Subcutaneous abdominal adipose tissue (tissue), 5 donors: Measurements from ENCODE around the gene UBE2Q1.

Source experiments
- H3K27ac ChIP-seq: one replicate; pipeline ENCODE4 v1.7.0; 2013; ENCODE audit warnings: low read depth, mild to moderate bottlenecking, inconsistent platforms, low read length, moderate library complexity
- H3K27me3 ChIP-seq, 5 donors: one replicate each; pipeline ENCODE4 v1.7.0; 2013; ENCODE audit warnings: low read length in 5 of 5, inconsistent platforms in 1 of 5; ENCODE audit not compliant: control insufficient read depth in 5 of 5, insufficient read depth in 4 of 5
- H3K36me3 ChIP-seq, 5 donors: one replicate each; pipeline ENCODE4 v1.7.0; 2013; ENCODE audit warnings: low read length in 5 of 5; ENCODE audit not compliant: control insufficient read depth in 5 of 5, insufficient read depth in 5 of 5
- H3K4me1 ChIP-seq, 5 donors: one replicate each; pipeline ENCODE4 v1.7.0; 2013; ENCODE audit warnings: low read length in 5 of 5, mild to moderate bottlenecking in 3 of 5, moderate library complexity in 1 of 5; ENCODE audit not compliant: control insufficient read depth in 5 of 5, insufficient read depth in 5 of 5
- H3K4me3 ChIP-seq, 5 donors: one replicate each; pipeline ENCODE4 v1.7.0; 2013; ENCODE audit warnings: low read length in 5 of 5, low read depth in 1 of 5
- H3K9ac ChIP-seq, 5 donors: one replicate each; pipeline ENCODE4 v1.7.0; 2013; ENCODE audit warnings: low read length in 5 of 5, mild to moderate bottlenecking in 4 of 5, moderate library complexity in 3 of 5
- H3K9me3 ChIP-seq, 5 donors: one replicate each; pipeline ENCODE4 v1.7.0; 2013; ENCODE audit warnings: low read length in 5 of 5; ENCODE audit not compliant: control insufficient read depth in 5 of 5
- donor health status: healthy.
- donor health status: healthy.
- donor health status: healthy.
- donor health status: healthy.
- donor health status: healthy.

UBE2Q1 gene

DNA sequence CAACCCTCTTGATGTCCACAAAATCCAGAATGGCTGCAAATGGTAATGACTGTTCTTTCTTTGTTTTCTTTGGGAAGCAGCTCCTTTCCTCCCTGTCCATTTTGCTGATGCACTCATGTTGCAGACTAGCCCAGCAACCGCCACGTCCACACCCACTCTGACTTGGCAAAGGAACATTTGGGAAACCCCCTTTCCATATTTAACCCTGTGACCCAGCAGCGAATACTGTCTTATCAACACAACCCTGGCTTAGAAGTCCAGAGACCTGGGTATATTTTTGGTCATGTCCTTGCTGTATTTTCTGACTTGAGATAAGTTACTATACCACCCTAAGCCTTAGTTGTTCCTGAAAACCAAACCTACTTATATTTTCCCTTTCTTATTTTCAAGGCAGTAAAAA lies 38.1 kb downstream of the UBE2Q1 start:
- Histone ChIP-seq H3K9me3 (peaks cover 0 to 2% (median 0%) of the 10 kb centered on the region in 5 donors), H3K9ac (no peak overlapping the region), H3K4me1 (peaks cover 0 to 35% (median 6%) of the 10 kb centered on the region in 5 donors), H3K27me3 (peaks cover 0 to 4% (median 0%) of the 10 kb centered on the region in 5 donors), H3K36me3 (peaks cover 0 to 6% (median 0%) of the 10 kb centered on the region in 5 donors), H3K27ac (no peak overlapping the region), H3K4me3 (no peak overlapping the region)

DNA sequence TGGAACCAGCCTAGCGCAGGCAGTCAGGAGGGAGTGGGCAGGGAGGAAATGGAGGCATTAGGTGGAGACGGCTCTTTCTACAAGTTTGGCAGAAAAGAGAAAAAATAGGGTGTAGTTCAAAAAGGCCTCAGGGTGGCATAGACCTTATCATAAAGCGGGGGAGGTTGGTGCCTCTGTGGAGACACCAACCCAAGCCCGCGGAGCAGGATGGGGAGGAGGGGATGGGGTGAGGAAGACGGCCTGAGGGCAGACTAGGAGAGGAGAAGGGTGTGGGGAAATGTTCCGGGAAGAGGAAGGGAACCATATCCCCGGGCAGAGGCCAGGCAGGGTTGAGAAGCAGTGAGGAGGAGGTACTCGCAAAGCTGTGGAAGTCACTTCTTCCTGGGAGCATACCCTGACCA lies 38.9 kb downstream of the UBE2Q1 start:
- Histone ChIP-seq H3K27ac (no peak overlapping the region), H3K9me3 (peaks cover 0 to 2% (median 0%) of the 10 kb centered on the region in 5 donors), H3K36me3 (peaks cover 0 to 6% (median 0%) of the 10 kb centered on the region in 5 donors), H3K9ac (no peak overlapping the region), H3K4me3 (no peak overlapping the region), H3K27me3 (peaks cover 0 to 4% (median 0%) of the 10 kb centered on the region in 5 donors), H3K4me1 (peaks cover 0 to 31% (median 6%) of the 10 kb centered on the region in 5 donors)

DNA sequence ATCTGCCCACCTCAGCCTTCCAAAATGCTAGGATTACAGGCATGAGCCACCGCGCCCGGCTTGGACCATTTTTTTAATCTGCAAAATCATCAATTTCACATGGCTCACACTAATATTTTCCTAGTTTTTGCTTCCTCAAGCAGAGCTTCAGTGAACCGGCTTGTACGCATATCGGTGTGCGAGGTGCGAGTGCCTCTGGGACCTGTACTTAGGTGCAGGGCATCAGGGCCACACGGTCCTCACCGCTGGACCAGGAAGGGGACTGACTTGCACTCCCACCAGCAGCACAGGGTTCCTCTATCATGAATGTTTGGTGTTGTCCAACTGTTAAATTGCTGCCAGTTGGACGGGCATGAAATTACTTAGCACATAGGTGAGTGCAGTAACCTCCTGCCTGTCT lies 40.8 kb downstream of the UBE2Q1 start:
- no peaks in the 10 kb centered on the region for H3K36me3 ChIP-seq
- H3K9ac ChIP-seq: no peak overlapping the region
- H3K9me3 ChIP-seq: no peaks in the 10 kb centered on the region
- peaks cover 0 to 4% (median 0%) of the 10 kb centered on the region in 5 donors for H3K27me3 ChIP-seq
- no peak overlapping the region for H3K27ac ChIP-seq
- peaks cover 0 to 31% (median 6%) of the 10 kb centered on the region in 5 donors for H3K4me1 ChIP-seq
- H3K4me3 ChIP-seq: no peak overlapping the region

DNA sequence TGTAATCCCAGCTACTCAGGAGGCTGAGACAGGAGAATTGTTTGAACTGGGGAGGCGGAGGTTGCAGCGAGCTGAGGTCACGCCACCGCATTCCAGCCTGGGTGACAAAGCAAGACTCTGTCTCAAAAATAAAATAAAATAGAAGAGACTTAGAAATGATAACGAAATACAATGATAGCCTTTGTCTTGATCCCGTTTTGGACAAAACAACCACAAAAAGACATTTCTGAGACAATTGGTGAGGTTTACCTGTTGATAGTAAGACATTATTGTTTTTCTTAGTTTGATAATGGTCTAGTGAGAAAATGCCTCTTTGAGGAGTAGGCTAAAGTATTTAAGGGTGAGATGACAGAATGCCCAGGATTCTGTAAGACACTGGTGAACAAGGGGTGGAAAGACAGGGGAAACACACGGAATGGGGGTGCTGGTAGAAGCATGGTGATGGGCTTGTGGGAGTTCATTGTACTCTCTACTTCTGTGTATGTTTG lies 44.4 kb downstream of the UBE2Q1 start:
- Histone ChIP-seq H3K9ac (no peak overlapping the region), H3K27ac (no peak overlapping the region), H3K9me3 (no peaks in the 10 kb centered on the region), H3K4me3 (no peak overlapping the region), H3K4me1 (no peaks in the 10 kb centered on the region), H3K27me3 (peaks cover 0 to 3% (median 0%) of the 10 kb centered on the region in 5 donors), H3K36me3 (no peaks in the 10 kb centered on the region)

DNA sequence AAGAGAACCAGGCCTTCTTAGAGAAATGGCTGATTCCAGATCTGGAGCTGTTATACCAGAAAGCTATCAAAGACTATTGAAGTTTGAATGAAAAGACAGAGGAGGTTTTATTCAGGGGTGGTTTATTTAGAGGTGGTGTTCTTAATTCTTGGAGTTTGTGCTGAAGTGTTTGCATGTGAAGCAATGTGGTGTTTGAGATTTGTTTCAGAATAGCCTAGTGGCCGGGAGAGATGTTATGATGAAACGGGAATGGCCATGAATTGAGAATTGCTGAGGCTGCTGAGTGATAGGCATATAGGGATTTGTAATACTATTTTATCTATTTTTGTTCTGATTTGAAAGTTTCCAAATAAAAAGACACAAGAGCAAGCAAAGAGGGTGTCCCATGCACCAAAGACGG lies 45.7 kb downstream of the UBE2Q1 start:
- Histone ChIP-seq H3K27ac (no peak overlapping the region), H3K9ac (no peak overlapping the region), H3K36me3 (peaks cover 0 to 4% (median 0%) of the 10 kb centered on the region in 5 donors), H3K4me3 (no peak overlapping the region), H3K4me1 (no peaks in the 10 kb centered on the region), H3K9me3 (no peaks in the 10 kb centered on the region), H3K27me3 (peaks cover 0 to 3% (median 0%) of the 10 kb centered on the region in 5 donors)

DNA sequence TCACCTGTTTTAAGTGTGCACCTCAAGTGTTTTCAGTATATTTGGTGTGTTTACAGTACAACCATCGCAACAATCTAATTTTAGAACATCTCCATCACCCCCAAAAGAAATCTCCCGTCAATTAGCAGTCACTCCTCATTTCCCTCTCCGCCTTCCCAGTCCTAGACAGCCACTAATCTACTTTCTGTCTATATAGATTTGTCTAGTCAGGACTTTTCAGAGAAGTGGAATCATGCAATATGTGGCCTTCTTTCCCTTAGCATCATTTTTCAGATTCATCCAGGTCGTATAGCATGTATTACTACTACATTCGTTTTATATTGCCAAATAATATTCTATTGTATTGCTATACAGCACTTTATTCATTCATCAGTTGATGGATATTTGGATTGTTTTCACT lies 54.6 kb downstream of the UBE2Q1 start:
- H3K36me3 ChIP-seq: peaks cover 0 to 4% (median 0%) of the 10 kb centered on the region in 5 donors
- peaks cover 0 to 37% (median 11%) of the 10 kb centered on the region in 5 donors for H3K4me1 ChIP-seq
- H3K9ac ChIP-seq: no peak overlapping the region
- peaks cover 0 to 6% (median 5%) of the 10 kb centered on the region in 5 donors for H3K9me3 ChIP-seq
- H3K27ac ChIP-seq: no peak overlapping the region
- H3K27me3 ChIP-seq: peaks cover 0 to 23% (median 12%) of the 10 kb centered on the region in 5 donors
- H3K4me3 ChIP-seq: no peak overlapping the region

DNA sequence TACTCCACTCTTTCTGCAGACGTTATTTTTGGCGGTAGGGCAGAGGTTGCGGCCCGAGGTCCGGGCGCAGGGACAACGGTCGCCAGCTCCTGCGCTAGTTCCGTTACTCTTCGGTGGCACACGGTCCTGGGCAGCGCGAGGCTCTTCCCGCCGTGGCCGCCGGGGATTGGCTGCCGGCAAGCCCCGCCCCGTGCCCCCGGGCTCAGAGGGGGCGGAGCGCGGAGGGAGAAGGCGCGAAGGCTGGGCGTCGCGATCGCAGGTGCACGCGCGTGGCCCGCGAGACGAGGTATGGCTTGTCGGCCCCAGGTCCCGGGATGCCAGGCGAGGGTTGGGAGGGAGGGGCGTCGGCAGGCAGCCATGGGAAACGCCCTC lies 55.7 kb downstream of the UBE2Q1 start:
- Histone ChIP-seq H3K9me3 (peaks cover 0 to 6% (median 5%) of the 10 kb centered on the region in 5 donors), H3K27ac (no peak overlapping the region), H3K9ac (peak overlapping the region in 3 of 5 donors; percentile 13 to 59 (median 33)), H3K36me3 (peaks cover 0 to 4% (median 0%) of the 10 kb centered on the region in 5 donors), H3K27me3 (peaks cover 0 to 23% (median 12%) of the 10 kb centered on the region in 5 donors), H3K4me3 (peak overlapping the region in 4 of 5 donors; percentile 75 to 88 (median 86)), H3K4me1 (peaks cover 0 to 38% (median 11%) of the 10 kb centered on the region in 5 donors)

DNA sequence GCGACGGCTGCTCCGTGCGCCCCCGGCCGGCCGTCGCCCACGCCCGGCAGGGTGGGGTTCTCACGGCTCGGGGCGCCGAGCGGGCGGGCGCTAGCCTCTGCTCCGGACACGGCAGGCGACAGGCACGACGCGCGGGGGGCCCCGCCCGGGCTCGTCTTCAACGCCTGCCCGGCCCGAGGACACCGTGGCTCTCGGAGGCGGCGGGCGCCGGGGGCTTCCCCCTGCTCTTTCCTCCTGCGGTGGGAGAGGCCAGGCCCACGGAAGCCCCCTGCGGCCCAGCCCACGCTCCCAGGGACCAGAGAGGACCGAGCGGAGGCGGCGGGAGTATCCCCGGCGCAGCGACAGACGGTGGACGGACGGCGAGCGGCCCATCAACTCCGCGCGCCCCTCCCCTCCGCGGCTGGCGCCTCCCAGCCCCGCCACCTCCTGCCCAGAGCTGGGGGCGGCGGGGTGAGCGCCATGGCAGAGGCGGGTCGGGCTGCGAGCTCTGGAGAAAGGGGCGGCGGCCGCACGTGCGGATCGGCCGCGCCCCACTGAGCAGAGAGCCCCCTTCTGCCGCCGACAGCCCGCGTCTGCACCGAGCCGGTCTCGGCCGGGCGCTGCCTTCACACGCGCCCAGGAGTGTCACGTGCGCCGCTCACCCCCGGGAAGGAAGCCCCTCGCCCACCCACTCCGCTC lies 56.3 kb downstream of the UBE2Q1 start, which contains the start of the genes SHE and TDRD10:
TSS of gene SHE (minus strand) at position 347 of the 678 bp plus-strand sequence. CDS start 386 bp downstream, outside the sequence.
TSS of gene TDRD10 (plus strand) at position 154 of the 678 bp plus-strand sequence. CDS start 4,685 bp downstream, outside the sequence.
- H3K27ac ChIP-seq: peak within 1 kb of the TSS; percentile 65
- H3K4me3 ChIP-seq: peak within 1 kb of the TSS; percentile 75 to 88 (median 84)
- peaks cover 0 to 23% (median 12%) of the 10 kb centered on the region in 5 donors for H3K27me3 ChIP-seq

DNA sequence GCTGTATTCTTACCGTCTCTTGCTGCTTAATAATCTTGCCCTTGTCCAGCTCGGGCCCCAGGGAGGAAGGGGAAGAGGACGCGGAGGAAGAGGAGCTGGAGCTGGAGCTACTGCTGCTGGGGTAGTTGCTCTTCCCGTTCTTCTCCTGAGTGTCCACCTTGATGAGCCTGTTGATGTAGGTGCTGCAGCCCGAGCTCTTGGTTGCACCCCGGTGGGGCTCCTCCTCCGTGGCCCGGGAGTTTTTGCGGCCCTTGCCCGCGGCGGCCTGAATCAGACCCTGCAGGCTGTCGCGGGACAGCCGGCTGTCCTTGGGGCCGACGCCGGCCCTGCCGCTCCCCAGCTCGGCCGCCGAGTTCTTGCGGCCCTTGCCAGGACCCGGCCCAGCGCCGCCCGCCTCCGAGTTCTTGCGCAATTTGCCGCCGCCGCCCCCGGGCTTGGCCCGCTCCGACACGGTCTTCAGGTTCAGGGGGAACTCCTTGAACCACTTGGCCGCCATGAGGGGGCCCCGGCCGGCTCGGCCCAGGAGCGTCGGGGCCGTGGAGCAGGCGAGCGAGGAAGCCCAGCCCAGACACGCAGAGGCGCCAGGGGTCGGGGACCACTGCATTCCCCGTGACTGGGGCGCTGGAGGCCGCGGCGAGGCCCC lies 56.9 kb downstream of the UBE2Q1 start:
- peaks cover 0 to 23% (median 12%) of the 10 kb centered on the region in 5 donors for H3K27me3 ChIP-seq

More for the DNA sequence above, 56.3 kb downstream of the UBE2Q1 start, which contains the start of the genes SHE and TDRD10:
- Histone ChIP-seq H3K9ac (peak within 1 kb of the TSS in 4 of 5 donors; percentile 72 to 84 (median 80)), H3K36me3 (peaks cover 0 to 4% (median 0%) of the 10 kb centered on the region in 5 donors), H3K9me3 (peaks cover 0 to 6% (median 5%) of the 10 kb centered on the region in 5 donors), H3K4me1 (peaks cover 0 to 41% (median 11%) of the 10 kb centered on the region in 5 donors)

More for the DNA sequence above, 56.9 kb downstream of the UBE2Q1 start:
- peaks cover 0 to 5% (median 4%) of the 10 kb centered on the region in 5 donors for H3K9me3 ChIP-seq
- H3K4me3 ChIP-seq: peak overlapping the region; percentile 75 to 88 (median 84)
- H3K27ac ChIP-seq: peak overlapping the region; percentile 65
- peak overlapping the region in 4 of 5 donors; percentile 72 to 84 (median 80) for H3K9ac ChIP-seq
- peaks cover 0 to 4% (median 0%) of the 10 kb centered on the region in 5 donors for H3K36me3 ChIP-seq
- peaks cover 0 to 44% (median 11%) of the 10 kb centered on the region in 5 donors for H3K4me1 ChIP-seq
